Astrocyte (in vitro differentiated cells and primary cell): Measurements from ENCODE around the gene TFDP2. TPM values are rescaled to one million over a fixed set of nuclear protein-coding genes. Genes with fewer than 3 reads are reported as not detected.

ENCODE experiments used
- DNase-seq: peaks from one replicate; pipeline ENCODE4 v3.0.0-alpha.2; 2010; ENCODE audit warnings: low read depth
- FAIRE-seq: peaks from 2 replicates; lab custom pipeline; 2011; peaks lifted over from hg19 to GRCh38; lab: Jason Lieb, UNC
- H2AFZ ChIP-seq: 2 replicates; pipeline ENCODE4 v1.6.0; 2012; ENCODE audit warnings: low read depth, low read length, inconsistent platforms
- H3K27ac ChIP-seq: 2 replicates; pipeline ENCODE4 v1.5.1; 2011; ENCODE audit warnings: low read depth, low read length, inconsistent platforms
- H3K27me3 ChIP-seq: 2 replicates; pipeline ENCODE4 v1.6.0; 2011; ENCODE audit warnings: low read length, inconsistent platforms; ENCODE audit not compliant: insufficient read depth
- H3K36me3 ChIP-seq: 2 replicates; pipeline ENCODE4 v1.5.1; 2011; ENCODE audit warnings: low read length, inconsistent platforms; ENCODE audit not compliant: insufficient read depth
- H3K4me1 ChIP-seq: 2 replicates; pipeline ENCODE4 v1.5.1; 2011; ENCODE audit warnings: low read length, inconsistent platforms; ENCODE audit not compliant: insufficient read depth
- H3K4me2 ChIP-seq: 2 replicates; pipeline ENCODE4 v1.6.0; 2012; ENCODE audit warnings: low read length, inconsistent platforms
- H3K4me3 ChIP-seq: 2 replicates; pipeline ENCODE4 v1.5.1; 2011; ENCODE audit warnings: low read depth, mild to moderate bottlenecking, low read length, inconsistent platforms; ENCODE audit not compliant: insufficient read depth
- H3K79me2 ChIP-seq: 2 replicates; pipeline ENCODE4 v1.6.0; 2012; ENCODE audit warnings: mild to moderate bottlenecking, low read length, inconsistent platforms; ENCODE audit not compliant: insufficient read depth
- H3K9ac ChIP-seq: 2 replicates; pipeline ENCODE4 v1.6.0; 2012; ENCODE audit warnings: mild to moderate bottlenecking, low read length, inconsistent platforms
- H3K9me3 ChIP-seq: 2 replicates; pipeline ENCODE4 v1.5.1; 2012; ENCODE audit warnings: low read depth, mild to moderate bottlenecking, low read length, inconsistent platforms; ENCODE audit not compliant: insufficient read depth
- H4K20me1 ChIP-seq: 2 replicates; pipeline ENCODE4 v1.6.0; 2012; ENCODE audit warnings: low read length, inconsistent platforms; ENCODE audit not compliant: insufficient read depth
- H3K27ac Mint-ChIP-seq: one replicate; pipeline ENCODE4 v1.8.0; 2021; ENCODE audit warnings: mild to moderate bottlenecking, mixed read lengths; ENCODE audit not compliant: unreplicated experiment
- H3K27me3 Mint-ChIP-seq: one replicate; pipeline ENCODE4 v1.8.0; 2021; ENCODE audit warnings: low read depth, mixed read lengths; ENCODE audit not compliant: unreplicated experiment
- H3K36me3 Mint-ChIP-seq: one replicate; pipeline ENCODE4 v1.8.0; 2021; ENCODE audit warnings: low read depth, mixed read lengths; ENCODE audit not compliant: unreplicated experiment
- H3K4me1 Mint-ChIP-seq: one replicate; pipeline ENCODE4 v1.8.0; 2021; ENCODE audit warnings: low read depth, mixed read lengths; ENCODE audit not compliant: unreplicated experiment
- H3K4me3 Mint-ChIP-seq: one replicate; pipeline ENCODE4 v1.8.0; 2021; ENCODE audit warnings: mild to moderate bottlenecking, moderate library complexity, mixed read lengths; ENCODE audit not compliant: unreplicated experiment
- H3K9me3 Mint-ChIP-seq: one replicate; pipeline ENCODE4 v1.8.0; 2021; ENCODE audit warnings: mild to moderate bottlenecking, mixed read lengths; ENCODE audit not compliant: unreplicated experiment
- EZH2 ChIP-seq: IDR thresholded peaks from 2 replicates; pipeline ENCODE4 v1.6.1; 2012; ENCODE audit warnings: mild to moderate bottlenecking, low read length, inconsistent platforms; ENCODE audit not compliant: insufficient read depth
- total RNA-seq: library from RNA; stranded (reverse); gene quantifications from 2 replicates; pipeline ENCODE4 v1.2.1, GENCODE V29; 2021
- TF ChIP-seq, protein P1 (sequence below): IDR thresholded peaks from 2 replicates; pipeline ENCODE4 v1.5.1; 2011; ENCODE audit warnings: low read depth, mild to moderate bottlenecking, inconsistent platforms, low read length, moderate library complexity; ENCODE audit not compliant: insufficient read depth

The TFDP2 gene
- total RNA-seq, 1 donor from 2014 or later, result 51.0 TPM

DNA sequence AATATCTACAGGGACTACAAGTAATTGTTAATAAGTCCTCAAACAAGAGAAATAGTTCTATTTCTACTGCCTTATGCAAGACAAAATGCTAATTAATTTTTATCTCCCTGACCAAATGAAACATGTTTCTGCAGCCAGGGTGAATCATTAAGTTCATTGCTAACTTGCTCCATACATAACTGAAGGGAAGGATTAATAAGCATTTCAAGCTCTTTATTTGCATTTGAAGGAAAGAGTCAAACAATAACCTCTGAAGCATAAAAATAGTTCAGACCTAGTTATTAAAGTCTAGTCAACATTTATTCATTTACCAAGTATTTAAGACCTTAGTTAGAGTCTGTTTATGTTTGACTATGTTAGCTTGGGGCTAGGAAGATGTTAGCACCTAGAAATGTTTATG lies 152.9 kb downstream of the TFDP2 start:
- H3K9me3 Mint-ChIP-seq, result no peaks in the 10 kb centered on the region
- Histone ChIP-seq H3K9me3 (no peaks in the 10 kb centered on the region), H3K27me3 (no peaks in the 10 kb centered on the region), H4K20me1 (peaks cover 19% of the 10 kb centered on the region), H3K4me1 (no peaks in the 10 kb centered on the region), H3K27ac (no peak overlapping the region), H2AFZ (no peak overlapping the region), H3K4me2 (no peak overlapping the region), H3K36me3 (no peaks in the 10 kb centered on the region), H3K9ac (no peak overlapping the region), H3K4me3 (no peak overlapping the region), H3K79me2 (no peaks in the 10 kb centered on the region)
- no peak for FAIRE-seq
- H3K27me3 Mint-ChIP-seq, result no peaks in the 10 kb centered on the region
- no peak for DNase-seq
- peaks cover 4% of the 10 kb centered on the region for H3K36me3 Mint-ChIP-seq
- H3K27ac Mint-ChIP-seq, result no peak overlapping the region
- H3K4me3 Mint-ChIP-seq, result no peak overlapping the region
- no peak for TF ChIP-seq EZH2
- TF ChIP-seq, protein P1, sequence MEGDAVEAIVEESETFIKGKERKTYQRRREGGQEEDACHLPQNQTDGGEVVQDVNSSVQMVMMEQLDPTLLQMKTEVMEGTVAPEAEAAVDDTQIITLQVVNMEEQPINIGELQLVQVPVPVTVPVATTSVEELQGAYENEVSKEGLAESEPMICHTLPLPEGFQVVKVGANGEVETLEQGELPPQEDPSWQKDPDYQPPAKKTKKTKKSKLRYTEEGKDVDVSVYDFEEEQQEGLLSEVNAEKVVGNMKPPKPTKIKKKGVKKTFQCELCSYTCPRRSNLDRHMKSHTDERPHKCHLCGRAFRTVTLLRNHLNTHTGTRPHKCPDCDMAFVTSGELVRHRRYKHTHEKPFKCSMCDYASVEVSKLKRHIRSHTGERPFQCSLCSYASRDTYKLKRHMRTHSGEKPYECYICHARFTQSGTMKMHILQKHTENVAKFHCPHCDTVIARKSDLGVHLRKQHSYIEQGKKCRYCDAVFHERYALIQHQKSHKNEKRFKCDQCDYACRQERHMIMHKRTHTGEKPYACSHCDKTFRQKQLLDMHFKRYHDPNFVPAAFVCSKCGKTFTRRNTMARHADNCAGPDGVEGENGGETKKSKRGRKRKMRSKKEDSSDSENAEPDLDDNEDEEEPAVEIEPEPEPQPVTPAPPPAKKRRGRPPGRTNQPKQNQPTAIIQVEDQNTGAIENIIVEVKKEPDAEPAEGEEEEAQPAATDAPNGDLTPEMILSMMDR, result no peak
- H3K4me1 Mint-ChIP-seq, result peaks cover 9% of the 10 kb centered on the region

DNA sequence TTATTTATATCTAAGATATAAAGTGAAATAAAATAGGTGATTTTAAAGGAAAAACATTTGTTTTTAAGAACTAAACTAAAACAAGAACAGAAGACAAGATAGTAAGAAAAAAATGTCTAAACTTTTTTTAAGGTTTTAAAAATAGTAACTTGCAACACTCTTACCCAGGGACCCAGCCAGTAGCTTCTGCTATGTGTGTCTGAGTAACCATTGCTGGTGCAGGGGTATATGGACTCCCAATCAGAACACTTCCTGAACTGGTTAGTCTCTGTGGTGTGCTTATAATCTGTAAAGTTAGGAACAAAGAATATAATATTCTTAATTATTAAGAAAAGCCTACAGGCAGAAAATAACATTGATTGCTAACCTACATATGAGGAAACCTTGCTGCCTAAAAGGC lies 154.5 kb downstream of the TFDP2 start:
- no peak overlapping the region for H3K4me3 Mint-ChIP-seq
- no peak for FAIRE-seq
- Histone ChIP-seq H3K9me3 (no peaks in the 10 kb centered on the region), H3K27ac (no peak overlapping the region), H4K20me1 (peaks cover 11% of the 10 kb centered on the region), H2AFZ (no peak overlapping the region), H3K4me3 (no peak overlapping the region), H3K4me1 (no peaks in the 10 kb centered on the region), H3K79me2 (no peaks in the 10 kb centered on the region), H3K9ac (no peak overlapping the region), H3K36me3 (no peaks in the 10 kb centered on the region), H3K27me3 (no peaks in the 10 kb centered on the region), H3K4me2 (no peak overlapping the region)
- H3K9me3 Mint-ChIP-seq, result no peaks in the 10 kb centered on the region
- H3K4me1 Mint-ChIP-seq, result peaks cover 9% of the 10 kb centered on the region
- no peak for TF ChIP-seq EZH2
- TF ChIP-seq, protein P1, result no peak
- no peaks in the 10 kb centered on the region for H3K27me3 Mint-ChIP-seq
- peaks cover 2% of the 10 kb centered on the region for H3K36me3 Mint-ChIP-seq
- DNase-seq, result no peak
- no peak overlapping the region for H3K27ac Mint-ChIP-seq

DNA sequence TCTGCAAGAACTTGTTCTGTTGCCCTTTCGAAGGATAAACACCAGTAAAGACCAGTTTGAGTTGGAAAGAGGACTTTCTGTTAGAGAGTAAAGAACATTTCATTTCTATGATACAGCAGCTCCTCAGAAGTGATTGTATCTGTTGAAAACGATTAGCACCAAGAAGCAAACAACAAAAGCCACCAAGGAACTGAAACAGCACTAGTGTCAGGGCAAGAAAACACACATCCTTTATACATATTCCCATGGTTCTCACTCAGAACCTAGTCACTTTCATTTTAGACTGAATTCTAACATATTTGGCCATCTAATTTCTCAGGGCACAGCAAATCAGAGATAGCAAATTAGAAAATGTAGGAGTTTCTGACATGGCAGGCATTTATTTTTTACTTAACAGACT lies 156.8 kb downstream of the TFDP2 start:
- Histone ChIP-seq H4K20me1 (peaks cover 7% of the 10 kb centered on the region), H3K9me3 (no peaks in the 10 kb centered on the region), H3K4me2 (no peak overlapping the region), H3K4me3 (no peak overlapping the region), H3K27me3 (no peaks in the 10 kb centered on the region), H3K9ac (no peak overlapping the region), H3K4me1 (no peaks in the 10 kb centered on the region), H3K36me3 (no peaks in the 10 kb centered on the region), H3K27ac (no peak overlapping the region), H2AFZ (no peak overlapping the region), H3K79me2 (no peaks in the 10 kb centered on the region)
- Mint-ChIP-seq H3K9me3 (no peaks in the 10 kb centered on the region), H3K4me1 (peaks cover 9% of the 10 kb centered on the region), H3K4me3 (no peak overlapping the region), H3K36me3 (peaks cover 6% of the 10 kb centered on the region), H3K27me3 (no peaks in the 10 kb centered on the region), H3K27ac (no peak overlapping the region)
- TF ChIP-seq, protein P1, result no peak
- TF ChIP-seq EZH2, result no peak
- FAIRE-seq (no peak), DNase-seq (no peak)
